HG03097 (cell line): ENCODE measurements around the gene MED22.
A peak's percentile ranks its signal among the peaks of the same experiment; 100 is the strongest.
"Not testable (repeated sequence)": the region's sequence is repeated elsewhere in the genome, so short reads cannot be mapped to it uniquely, and the experiment has no call there.

ENCODE experiments used
- ATAC-seq: cut with Tn5 transposase; IDR thresholded peaks from one replicate; pipeline ENCODE4 v1.9.1; 2021; ENCODE audit not compliant: unreplicated experiment, low FRiP score

The MED22 gene

GRCh38 chr9:133347985-133348717, at the start of gene MED22, which contains the start of gene RPL7A:
MED22 (minus strand) TSS chr9:133348131; CDS start chr9:133346662, 1,469 bp downstream.
RPL7A (plus strand) TSS chr9:133348218; CDS start chr9:133348244, 26 bp downstream.
- peak; percentile 70 for ATAC-seq

- ATAC-seq, result no peak
Observed at GRCh38 chr9:133397370-133397769, 49.4 kb upstream of the MED22 start.

GRCh38 chr9:133396952-133397351, 49.0 kb upstream of the MED22 start:
- ATAC-seq, result no peak

GRCh38 chr9:133394687-133395271, 46.8 kb upstream of the MED22 start:
- no peak for ATAC-seq

GRCh38 chr9:133393399-133393798, 45.5 kb upstream of the MED22 start:
- no peak for ATAC-seq

- ATAC-seq, result not testable (repeated sequence)
Observed at GRCh38 chr9:133392308-133392707, 44.4 kb upstream of the MED22 start.

GRCh38 chr9:133391449-133391848, 43.5 kb upstream of the MED22 start:
- not testable (repeated sequence) for ATAC-seq

GRCh38 chr9:133390713-133391112, 42.8 kb upstream of the MED22 start:
- ATAC-seq, result no peak

- no peak for ATAC-seq
Observed at GRCh38 chr9:133389562-133389961, 41.6 kb upstream of the MED22 start.

GRCh38 chr9:133389025-133389557, 41.2 kb upstream of the MED22 start:
- no peak for ATAC-seq

- ATAC-seq, result no peak
Observed at GRCh38 chr9:133387680-133388079, 39.7 kb upstream of the MED22 start.

- no peak for ATAC-seq
Observed at GRCh38 chr9:133386338-133386737, 38.4 kb upstream of the MED22 start.

- no peak for ATAC-seq
Observed at GRCh38 chr9:133385452-133385851, 37.5 kb upstream of the MED22 start.

GRCh38 chr9:133384736-133385321, 36.9 kb upstream of the MED22 start:
- no peak for ATAC-seq

- ATAC-seq, result no peak
Observed at GRCh38 chr9:133383438-133383837, 35.5 kb upstream of the MED22 start.

- ATAC-seq, result no peak
Observed at GRCh38 chr9:133382507-133383141, 34.7 kb upstream of the MED22 start.

GRCh38 chr9:133380734-133381133, 32.8 kb upstream of the MED22 start:
- no peak for ATAC-seq

- ATAC-seq, result no peak
Observed at GRCh38 chr9:133379153-133380086, 31.5 kb upstream of the MED22 start.

- ATAC-seq, result no peak
Observed at GRCh38 chr9:133378408-133378962, 30.6 kb upstream of the MED22 start.
